SK-N-SH (cell line): ENCODE data around the gene SALL3. TPM values are rescaled to one million over a fixed set of nuclear protein-coding genes. Genes with fewer than 3 reads are reported as not detected.

Experiments
- CTCF ChIA-PET: fragments of 300-600, 350-600 bp; formaldehyde crosslinking; extraction: SDS; loops from one replicate; lab custom pipeline; 2021; lab: Yijun Ruan, JAX
- POLR2A ChIA-PET: fragments of 350-600 bp; sonication (Branson Sonifier 250); formaldehyde crosslinking; extraction: SDS; loops from one replicate; lab custom pipeline; 2020; ENCODE audit warnings: antibody characterized with exemption, inconsistent platforms; lab: Yijun Ruan, JAX
- DNase-seq: peaks from one replicate; pipeline ENCODE4 v3.0.0; 2012
- H2AFZ ChIP-seq: fragments of 200-600 bp; sonication (generic); 2 replicates; pipeline ENCODE4 v1.8.1; 2016; ENCODE audit warnings: antibody characterized with exemption, mild to moderate bottlenecking, low read depth
- H3F3A ChIP-seq: fragments of 200-600 bp; sonication (generic); replicated peaks from 2 replicates; pipeline ENCODE3; 2016; ENCODE audit warnings: antibody characterized with exemption, mild to moderate bottlenecking; ENCODE audit not compliant: insufficient read depth
- H3K27ac ChIP-seq, 2 experiments: fragments of 200-500 bp in 1 of 2; fragments of 200-600 bp in 1 of 2; sonication (Bioruptor generic) in 1 of 2; sonication (generic), shearing (Covaris generic) in 1 of 2; 2 replicates each; pipeline versions ENCODE4 v1.5.1 to v1.6.1; 2014 to 2016; ENCODE audit warnings: low read depth in 2 of 2, inconsistent platforms in 1 of 2, low read length in 1 of 2, mild to moderate bottlenecking in 1 of 2, mixed read lengths in 1 of 2
- H3K27me3 ChIP-seq: fragments of 200-600 bp; sonication (generic), shearing (Covaris generic); 2 replicates; pipeline ENCODE4 v1.6.1; 2016; ENCODE audit warnings: mixed run types; ENCODE audit not compliant: insufficient read depth
- H3K36me3 ChIP-seq, 2 experiments: fragments of 200-500 bp in 1 of 2; fragments of 200-600 bp in 1 of 2; sonication (Bioruptor generic) in 1 of 2; sonication (generic) in 1 of 2; replicated peaks in 1 of 2; 2 replicates each; pipeline versions ENCODE3 to v1.5.1; 2014 to 2016; ENCODE audit warnings: low read length in 1 of 2, mild to moderate bottlenecking in 1 of 2; ENCODE audit not compliant: insufficient read depth in 2 of 2, control insufficient read depth in 1 of 2
- H3K4me1 ChIP-seq, 2 experiments: fragments of 200-500 bp in 1 of 2; fragments of 200-600 bp in 1 of 2; sonication (Bioruptor generic) in 1 of 2; sonication (generic), shearing (Covaris generic) in 1 of 2; 2 replicates each; pipeline versions ENCODE4 v1.5.1 to v1.6.1; 2014 to 2016; ENCODE audit warnings: low read depth in 1 of 2, low read length in 1 of 2, mixed run types in 1 of 2; ENCODE audit not compliant: insufficient read depth in 2 of 2, control insufficient read depth in 1 of 2
- H3K4me2 ChIP-seq: fragments of 200-600 bp; sonication (generic), shearing (Covaris generic); 2 replicates; pipeline ENCODE4 v1.6.1; 2017; ENCODE audit warnings: mixed run types
- H3K4me3 ChIP-seq, 2 experiments: fragments of 200-500 bp in 1 of 2; fragments of 200-600 bp in 1 of 2; sonication (Bioruptor generic) in 1 of 2; sonication (generic), shearing (Covaris generic) in 1 of 2; 2 replicates each; pipeline versions ENCODE4 v1.5.1 to v1.8.1; 2014 to 2016; ENCODE audit warnings: low read depth in 2 of 2, inconsistent platforms in 1 of 2, low read length in 1 of 2, mild to moderate bottlenecking in 1 of 2, mixed read lengths in 1 of 2, moderate library complexity in 1 of 2
- H3K79me2 ChIP-seq: fragments of 200-600 bp; sonication (generic); 2 replicates; pipeline ENCODE4 v1.8.1; 2017; ENCODE audit warnings: mild to moderate bottlenecking; ENCODE audit not compliant: insufficient read depth
- H3K9ac ChIP-seq: fragments of 200-600 bp; sonication (generic); 2 replicates; pipeline ENCODE4 v1.6.1; 2017; ENCODE audit warnings: mixed run types
- H3K9me2 ChIP-seq: fragments of 200-600 bp; sonication (generic); 2 replicates; pipeline ENCODE4 v1.6.1; 2017; ENCODE audit warnings: mixed run types
- H3K9me3 ChIP-seq: fragments of 200-600 bp; sonication (generic); 2 replicates; pipeline ENCODE4 v1.6.1; 2017; ENCODE audit warnings: mixed run types, mild to moderate bottlenecking, moderate library complexity
- H4K20me1 ChIP-seq: fragments of 200-600 bp; sonication (generic); 2 replicates; pipeline ENCODE4 v1.6.1; 2017; ENCODE audit warnings: mild to moderate bottlenecking, mixed run types; ENCODE audit not compliant: insufficient read depth
- ELF1 ChIP-seq: IDR thresholded peaks from 2 replicates; pipeline ENCODE4 v1.4.0; 2012
- EP300 ChIP-seq, 2 experiments: IDR thresholded peaks; 2 replicates each; pipeline versions ENCODE4 v1.4.0 to v1.6.1; 2012; ENCODE audit warnings: borderline replicate concordance in 1 of 2, low read depth in 1 of 2, low read length in 1 of 2
- EZH2phosphoT487 ChIP-seq: fragments of 200-600 bp; sonication (generic); IDR thresholded peaks from 2 replicates; pipeline ENCODE4 v1.6.1; 2017; ENCODE audit warnings: low read depth, mixed run types, mild to moderate bottlenecking, antibody characterized with exemption, moderate library complexity, borderline replicate concordance
- FOXJ3 ChIP-seq: sonication (generic); formaldehyde crosslinking; IDR thresholded peaks from 2 replicates; pipeline ENCODE4 v1.5.1; 2020; ENCODE audit warnings: mild to moderate bottlenecking, missing genetic modification reagents
- FOXM1 ChIP-seq: IDR thresholded peaks from 2 replicates; pipeline ENCODE4 v1.4.0; 2012; ENCODE audit warnings: low read depth, mild to moderate bottlenecking
- GATA2 ChIP-seq: sonication (generic); formaldehyde crosslinking; IDR thresholded peaks from 2 replicates; pipeline ENCODE4 v1.5.0; 2020; ENCODE audit warnings: mild to moderate bottlenecking, missing genetic modification reagents
- NFIC ChIP-seq: IDR thresholded peaks from 2 replicates; pipeline ENCODE4 v1.4.0; 2012; ENCODE audit warnings: borderline replicate concordance
- RCOR1 ChIP-seq: fragments of 150-350 bp; IDR thresholded peaks from 2 replicates; pipeline ENCODE4 v1.6.1; 2017; ENCODE audit warnings: antibody characterized with exemption, low read length
- RFX5 ChIP-seq: IDR thresholded peaks from 2 replicates; pipeline ENCODE4 v1.6.1; 2012; ENCODE audit warnings: mild to moderate bottlenecking, improper control_type of control experiment, low read length
- SIN3A ChIP-seq: IDR thresholded peaks from 2 replicates; pipeline ENCODE4 v1.6.1; 2012; ENCODE audit warnings: low read depth, mild to moderate bottlenecking, low read length, moderate library complexity, borderline replicate concordance
- SMC3 ChIP-seq: IDR thresholded peaks from 2 replicates; pipeline ENCODE4 v1.6.1; 2012; ENCODE audit warnings: low read depth, low read length, improper control_type of control experiment
- TAF1 ChIP-seq: IDR thresholded peaks from 2 replicates; pipeline ENCODE4 v1.6.1; 2012; ENCODE audit warnings: low read depth, mild to moderate bottlenecking, low read length, moderate library complexity, borderline replicate concordance
- YY1 ChIP-seq: IDR thresholded peaks from 2 replicates; pipeline ENCODE4 v1.4.0; 2012; ENCODE audit warnings: low read depth, mild to moderate bottlenecking
- whole genome bisulfite sequencing: methylation state at CpG from one replicate; pipeline ENCODE4 v1.1.6; 2017; ENCODE audit warnings: low lambda C conversion rate; 5-methylcytosine and 5-hydroxymethylcytosine counted together
- polyA plus RNA-seq, 3 experiments: library from polyadenylated mRNA; depleted of rRNA; stranded (reverse); fragments of >200 nt; gene quantifications; 2 replicates each; pipeline ENCODE4 v1.2.3, GENCODE V29; 2012
- TF ChIP-seq, protein P1 (sequence below): IDR thresholded peaks from 2 replicates; pipeline ENCODE4 v1.4.0; 2012; ENCODE audit warnings: low read depth
- TF ChIP-seq, protein P2 (sequence below): IDR thresholded peaks from 2 replicates; pipeline ENCODE4 v1.4.0; 2012; ENCODE audit warnings: low read depth, borderline replicate concordance
- TF ChIP-seq, protein P3 (sequence below): IDR thresholded peaks from 2 replicates; pipeline ENCODE4; 2012
- TF ChIP-seq, protein P4 (sequence below): fragments of 150-350 bp; IDR thresholded peaks from 2 replicates; pipeline ENCODE4 v1.6.1; 2017; ENCODE audit warnings: antibody characterized with exemption, low read length, low read depth, borderline replicate concordance
- TF ChIP-seq, protein P5 (sequence below): IDR thresholded peaks from 2 replicates; pipeline ENCODE4 v1.4.0; 2012; ENCODE audit warnings: low read depth, borderline replicate concordance
- TF ChIP-seq, protein P6 (sequence below): fragments of 200-600 bp; sonication (generic); IDR thresholded peaks from 2 replicates; pipeline ENCODE4 v1.6.1; 2017; ENCODE audit warnings: antibody characterized with exemption, mild to moderate bottlenecking, moderate library complexity

Gene SALL3
- polyA plus RNA-seq, 1 of the 3 experiments (the other 2 are of a cell fraction): not detected

DNA sequence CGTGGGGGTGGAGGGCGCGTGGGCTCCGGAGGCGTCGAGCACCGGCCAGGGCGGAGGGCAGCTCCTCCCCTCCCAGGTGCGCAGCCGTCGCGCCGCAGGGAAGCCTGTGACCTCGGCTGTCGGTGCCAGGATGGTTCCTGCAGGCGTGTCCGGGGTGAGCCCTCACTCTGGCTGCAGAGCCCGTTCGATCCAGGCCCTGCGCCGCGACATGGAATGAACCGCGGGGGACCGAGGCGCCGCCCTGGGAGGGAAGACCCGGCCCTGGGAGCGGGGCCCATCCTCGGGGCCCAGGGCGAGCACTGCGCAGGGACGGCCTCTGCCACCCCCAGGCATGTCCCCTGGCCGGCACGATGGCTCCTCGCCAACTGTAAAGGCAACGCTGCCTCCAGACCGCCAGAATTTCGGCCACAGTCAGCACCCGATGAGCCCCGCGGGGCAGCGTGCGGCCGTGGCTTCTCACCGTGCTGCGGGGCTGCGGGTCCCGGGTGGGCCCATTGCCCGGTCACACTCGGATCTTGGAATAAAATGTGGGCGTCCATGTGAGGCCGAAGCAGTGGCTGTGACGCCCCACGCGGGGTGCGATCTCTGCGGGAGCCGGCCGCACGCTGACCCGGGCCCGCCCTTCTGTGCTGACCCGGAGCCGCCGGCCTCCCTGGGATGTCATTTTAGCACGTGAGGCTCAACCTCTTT is 26.6 kb downstream of the SALL3 start:
- Histone ChIP-seq H3K27ac (no peak overlapping the region), H2AFZ (no peak overlapping the region), H4K20me1 (no peaks in the 10 kb centered on the region), H3K9me2 (no peaks in the 10 kb centered on the region), H3K4me2 (no peak overlapping the region), H3K4me1 (no peaks in the 10 kb centered on the region), H3F3A (no peaks in the 10 kb centered on the region), H3K36me3 (no peaks in the 10 kb centered on the region), H3K27me3 (peaks cover 87% of the 10 kb centered on the region), H3K4me3 (no peak overlapping the region), H3K9me3 (no peaks in the 10 kb centered on the region), H3K79me2 (no peaks in the 10 kb centered on the region), H3K9ac (no peak overlapping the region)
- 47% methylated on average over 19 of the region's 67 CpGs for WGBS
- POLR2A ChIA-PET: no interaction called here
- TF ChIP-seq, protein P1, sequence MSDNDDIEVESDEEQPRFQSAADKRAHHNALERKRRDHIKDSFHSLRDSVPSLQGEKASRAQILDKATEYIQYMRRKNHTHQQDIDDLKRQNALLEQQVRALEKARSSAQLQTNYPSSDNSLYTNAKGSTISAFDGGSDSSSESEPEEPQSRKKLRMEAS: no peak
- TF ChIP-seq, protein P2, sequence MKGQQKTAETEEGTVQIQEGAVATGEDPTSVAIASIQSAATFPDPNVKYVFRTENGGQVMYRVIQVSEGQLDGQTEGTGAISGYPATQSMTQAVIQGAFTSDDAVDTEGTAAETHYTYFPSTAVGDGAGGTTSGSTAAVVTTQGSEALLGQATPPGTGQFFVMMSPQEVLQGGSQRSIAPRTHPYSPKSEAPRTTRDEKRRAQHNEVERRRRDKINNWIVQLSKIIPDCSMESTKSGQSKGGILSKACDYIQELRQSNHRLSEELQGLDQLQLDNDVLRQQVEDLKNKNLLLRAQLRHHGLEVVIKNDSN: no peak
- TF ChIP-seq, protein P3, sequence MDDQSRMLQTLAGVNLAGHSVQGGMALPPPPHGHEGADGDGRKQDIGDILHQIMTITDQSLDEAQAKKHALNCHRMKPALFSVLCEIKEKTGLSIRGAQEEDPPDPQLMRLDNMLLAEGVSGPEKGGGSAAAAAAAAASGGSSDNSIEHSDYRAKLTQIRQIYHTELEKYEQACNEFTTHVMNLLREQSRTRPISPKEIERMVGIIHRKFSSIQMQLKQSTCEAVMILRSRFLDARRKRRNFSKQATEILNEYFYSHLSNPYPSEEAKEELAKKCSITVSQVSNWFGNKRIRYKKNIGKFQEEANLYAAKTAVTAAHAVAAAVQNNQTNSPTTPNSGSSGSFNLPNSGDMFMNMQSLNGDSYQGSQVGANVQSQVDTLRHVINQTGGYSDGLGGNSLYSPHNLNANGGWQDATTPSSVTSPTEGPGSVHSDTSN: no peak
- TF ChIP-seq EP300 (IDR thresholded peaks at IDR 0.05; ENCODE audit: borderline replicate concordance in 1 of 2, low read depth in 1 of 2, low read length in 1 of 2) (no peak), SMC3 (no peak), RCOR1 (no peak), FOXJ3 (CRISPR knock-in tag) (no peak), YY1 (no peak), SIN3A (no peak), GATA2 (CRISPR knock-in tag) (no peak), ELF1 (no peak), FOXM1 (no peak), RFX5 (no peak), TAF1 (no peak), EZH2phosphoT487 (no peak), NFIC (no peak)
- TF ChIP-seq, protein P4, sequence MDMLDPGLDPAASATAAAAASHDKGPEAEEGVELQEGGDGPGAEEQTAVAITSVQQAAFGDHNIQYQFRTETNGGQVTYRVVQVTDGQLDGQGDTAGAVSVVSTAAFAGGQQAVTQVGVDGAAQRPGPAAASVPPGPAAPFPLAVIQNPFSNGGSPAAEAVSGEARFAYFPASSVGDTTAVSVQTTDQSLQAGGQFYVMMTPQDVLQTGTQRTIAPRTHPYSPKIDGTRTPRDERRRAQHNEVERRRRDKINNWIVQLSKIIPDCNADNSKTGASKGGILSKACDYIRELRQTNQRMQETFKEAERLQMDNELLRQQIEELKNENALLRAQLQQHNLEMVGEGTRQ: no peak
- TF ChIP-seq, protein P5, sequence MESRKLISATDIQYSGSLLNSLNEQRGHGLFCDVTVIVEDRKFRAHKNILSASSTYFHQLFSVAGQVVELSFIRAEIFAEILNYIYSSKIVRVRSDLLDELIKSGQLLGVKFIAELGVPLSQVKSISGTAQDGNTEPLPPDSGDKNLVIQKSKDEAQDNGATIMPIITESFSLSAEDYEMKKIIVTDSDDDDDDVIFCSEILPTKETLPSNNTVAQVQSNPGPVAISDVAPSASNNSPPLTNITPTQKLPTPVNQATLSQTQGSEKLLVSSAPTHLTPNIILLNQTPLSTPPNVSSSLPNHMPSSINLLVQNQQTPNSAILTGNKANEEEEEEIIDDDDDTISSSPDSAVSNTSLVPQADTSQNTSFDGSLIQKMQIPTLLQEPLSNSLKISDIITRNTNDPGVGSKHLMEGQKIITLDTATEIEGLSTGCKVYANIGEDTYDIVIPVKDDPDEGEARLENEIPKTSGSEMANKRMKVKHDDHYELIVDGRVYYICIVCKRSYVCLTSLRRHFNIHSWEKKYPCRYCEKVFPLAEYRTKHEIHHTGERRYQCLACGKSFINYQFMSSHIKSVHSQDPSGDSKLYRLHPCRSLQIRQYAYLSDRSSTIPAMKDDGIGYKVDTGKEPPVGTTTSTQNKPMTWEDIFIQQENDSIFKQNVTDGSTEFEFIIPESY: no peak
- TF ChIP-seq, protein P6, sequence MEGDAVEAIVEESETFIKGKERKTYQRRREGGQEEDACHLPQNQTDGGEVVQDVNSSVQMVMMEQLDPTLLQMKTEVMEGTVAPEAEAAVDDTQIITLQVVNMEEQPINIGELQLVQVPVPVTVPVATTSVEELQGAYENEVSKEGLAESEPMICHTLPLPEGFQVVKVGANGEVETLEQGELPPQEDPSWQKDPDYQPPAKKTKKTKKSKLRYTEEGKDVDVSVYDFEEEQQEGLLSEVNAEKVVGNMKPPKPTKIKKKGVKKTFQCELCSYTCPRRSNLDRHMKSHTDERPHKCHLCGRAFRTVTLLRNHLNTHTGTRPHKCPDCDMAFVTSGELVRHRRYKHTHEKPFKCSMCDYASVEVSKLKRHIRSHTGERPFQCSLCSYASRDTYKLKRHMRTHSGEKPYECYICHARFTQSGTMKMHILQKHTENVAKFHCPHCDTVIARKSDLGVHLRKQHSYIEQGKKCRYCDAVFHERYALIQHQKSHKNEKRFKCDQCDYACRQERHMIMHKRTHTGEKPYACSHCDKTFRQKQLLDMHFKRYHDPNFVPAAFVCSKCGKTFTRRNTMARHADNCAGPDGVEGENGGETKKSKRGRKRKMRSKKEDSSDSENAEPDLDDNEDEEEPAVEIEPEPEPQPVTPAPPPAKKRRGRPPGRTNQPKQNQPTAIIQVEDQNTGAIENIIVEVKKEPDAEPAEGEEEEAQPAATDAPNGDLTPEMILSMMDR: no peak
- no peak for DNase-seq
- CTCF ChIA-PET: no interaction called here
